Thyroid gland (tissue), 4 donors: Measurements from ENCODE around the gene FBXO21.

ENCODE experiments used
- CTCF ChIP-seq, 6 experiments: fragments of 200-600 bp in 3 of 6; fragments of 450-650 bp in 3 of 6; sonication (generic) in 3 of 6; IDR thresholded peaks; one replicate each; pipeline ENCODE4 v1.5.1; 2016 to 2019; ENCODE audit warnings: antibody characterized with exemption in 6 of 6, mild to moderate bottlenecking in 2 of 6, inconsistent platforms in 1 of 6, moderate library complexity in 1 of 6
- POLR2A ChIP-seq, 2 donors: fragments of 450-650 bp; IDR thresholded peaks; one replicate each; pipeline ENCODE4 v1.6.1; 2017; ENCODE audit warnings: antibody characterized with exemption in 2 of 2, mild to moderate bottlenecking in 2 of 2, moderate library complexity in 1 of 2

DNA sequence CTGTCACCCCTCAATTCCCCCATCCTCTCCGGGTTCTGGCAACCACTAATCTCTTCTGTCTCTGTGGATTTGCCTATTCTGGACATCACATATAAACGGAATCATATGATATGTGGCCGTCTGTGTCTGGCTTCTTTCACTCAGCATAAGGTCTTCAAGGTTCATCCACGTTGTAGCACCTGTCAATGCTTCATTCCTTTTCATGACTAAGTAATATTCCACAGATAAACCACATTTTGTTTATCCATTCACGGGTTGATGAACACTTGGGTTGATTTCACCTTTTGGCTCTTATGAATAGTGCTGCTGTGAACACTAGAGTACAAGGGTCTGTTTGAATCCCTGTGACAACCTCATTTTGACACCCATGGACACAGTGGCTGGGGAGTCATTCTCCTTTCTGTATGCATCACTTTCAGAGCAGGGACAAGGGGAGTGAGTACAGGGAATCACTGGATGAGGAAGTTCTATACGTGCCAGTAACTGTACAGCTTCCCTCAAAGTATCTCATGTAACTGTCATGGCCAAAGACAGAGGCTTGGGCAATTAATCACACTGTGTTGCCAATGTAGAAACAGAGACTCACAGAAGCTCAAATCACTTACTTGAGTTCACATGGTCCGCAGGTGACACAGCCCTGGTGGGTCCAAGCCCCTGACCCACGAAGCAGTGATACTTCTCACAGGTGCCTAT lies 80.2 kb downstream of the FBXO21 start:
- TF ChIP-seq CTCF (IDR thresholded peaks at IDR 0.05) (no peak), POLR2A (IDR thresholded peaks at IDR 0.05) (no peak)
